Erythroblast (primary cell): ENCODE results near the gene CMSS1.

ENCODE experiments used
- GATA1 ChIP-seq: IDR thresholded peaks from 2 replicates; pipeline ENCODE4 v1.6.1; 2011; ENCODE audit warnings: low read depth, mild to moderate bottlenecking, control low read depth, low read length, moderate library complexity
- POLR2A ChIP-seq: IDR thresholded peaks from 2 replicates; pipeline ENCODE4 v1.6.1; 2011; ENCODE audit warnings: mild to moderate bottlenecking, low read length

DNA sequence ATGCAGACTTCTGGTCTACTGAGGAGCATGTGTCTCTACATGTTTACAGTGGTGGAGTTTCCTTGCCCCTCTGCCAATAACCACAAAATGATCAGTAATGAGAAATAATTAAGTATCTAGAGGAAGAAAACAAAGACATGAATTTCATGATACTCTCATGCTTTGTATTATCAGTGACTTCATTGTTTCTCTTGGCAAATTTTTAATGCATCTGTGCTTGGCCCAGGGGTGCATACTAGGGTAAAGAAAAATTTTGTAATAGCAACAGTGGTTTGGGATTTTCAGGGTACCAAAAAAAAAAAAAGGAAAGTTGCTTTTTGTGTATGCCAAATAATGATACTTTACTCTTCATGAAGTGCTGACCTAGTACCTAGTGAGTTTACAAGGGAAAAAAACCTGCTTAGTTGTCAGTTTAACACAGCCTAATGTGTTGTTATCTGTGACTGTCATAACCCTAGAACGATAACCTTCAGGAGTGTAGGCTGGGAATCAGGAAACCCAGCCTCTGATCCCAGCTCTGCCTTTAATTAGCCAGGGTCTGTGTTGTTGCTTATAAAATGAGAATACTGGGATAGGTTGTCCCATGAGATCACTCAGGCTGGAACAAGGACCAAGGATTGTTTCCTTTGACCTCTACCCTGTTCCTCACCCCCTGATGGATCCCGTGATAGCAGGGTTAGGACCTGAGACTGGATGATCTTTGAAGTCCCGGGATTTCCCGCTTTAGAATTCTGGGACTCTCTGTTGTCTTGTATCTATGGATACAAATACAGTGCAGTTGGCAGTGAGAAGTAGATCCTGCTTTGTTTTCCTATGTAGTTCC lies 117.5 kb downstream of the CMSS1 start:
- no peak for TF ChIP-seq POLR2A
- TF ChIP-seq GATA1: no peak
